Measurements from ENCODE around the gene ARHGAP24. TPM values are rescaled to one million over a fixed set of nuclear protein-coding genes. Genes with fewer than 3 reads are reported as not detected.

ARHGAP24 gene
- total RNA-seq, 1 experiment from 2014 or later, result 1.3 TPM

DNA sequence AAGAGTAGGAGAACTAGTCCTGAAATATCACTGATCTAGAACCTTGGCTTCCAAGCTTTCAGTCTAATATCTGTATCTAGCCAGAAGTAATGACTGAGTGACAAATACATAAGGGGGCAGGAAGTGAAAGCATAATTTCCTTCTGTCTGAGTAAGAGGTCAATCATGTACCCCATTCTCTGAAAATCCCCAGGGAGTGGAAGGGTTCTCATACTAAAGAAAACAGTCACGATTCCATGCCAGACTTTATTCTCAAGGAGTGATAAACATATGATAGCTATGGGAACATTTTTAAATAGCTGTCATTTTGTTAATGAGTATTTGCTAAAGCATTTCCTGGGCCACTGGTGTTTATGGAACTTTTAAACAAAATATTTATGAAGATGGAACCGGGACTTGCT lies 308.5 kb downstream of the ARHGAP24 start:
- BruUV-seq (replicated peaks), result no TSS peak
- Histone ChIP-seq H3K79me2 (ENCODE audit: insufficient read depth, low read length) (no peaks in the 10 kb centered on the region), H3K4me3 (replicated peaks in 1 of 2; ENCODE audit: low read depth in 1 of 2, low read length in 2 of 2) (no peak overlapping the region), H3K27me3 (ENCODE audit: insufficient read depth, low read length) (no peaks in the 10 kb centered on the region), H2AFZ (ENCODE audit: low read depth, low read length, poor library complexity, severe bottlenecking) (no peak overlapping the region), H3K4me1 (ENCODE audit: control insufficient read depth in 1 of 2, insufficient read depth in 2 of 2, low read length in 2 of 2) (no peaks in the 10 kb centered on the region), H3K36me3 (ENCODE audit: control insufficient read depth in 1 of 2, insufficient read depth in 2 of 2, low read length in 2 of 2) (no peaks in the 10 kb centered on the region), H3K27ac (ENCODE audit: low read depth, low read length) (no peak overlapping the region), H4K20me1 (ENCODE audit: insufficient read depth) (no peaks in the 10 kb centered on the region), H3K9me2 (ENCODE audit: insufficient read depth) (no peaks in the 10 kb centered on the region), H3K4me2 (ENCODE audit: low read length) (no peak overlapping the region), H3K9ac (ENCODE audit: low read length) (no peak overlapping the region), H3K9me3 (ENCODE audit: control insufficient read depth in 1 of 2, insufficient read depth in 1 of 2, low read depth in 1 of 2, low read length in 2 of 2) (no peaks in the 10 kb centered on the region)
- ChIA-PET RAD21 (ENCODE audit: low non-redundant PET in 1 of 2, low total read pairs in 2 of 2, uncharacterized antibody in 2 of 2, unreplicated experiment in 2 of 2) (no interaction called here), CTCF (interaction anchor here (1.4 kb wide), 1 partner anchor 13 kb away, joined by 3 read pairs; no protein-coding TSS in a partner anchor), POLR2A (interaction anchor here (0.7 kb wide), 1 partner anchor 154 kb away, joined by 3 read pairs; no protein-coding TSS in a partner anchor)
- intact Hi-C loops (cut with micrococcal nuclease), result no loop called here
- ATAC-seq (no peak), DNase-seq (ENCODE audit: low read depth, low spot score) (no peak)
- no peak for TF ChIP-seq CEBPB (IDR thresholded peaks at IDR 0.05; ENCODE audit: low read depth)
- TF ChIP-seq JUND (IDR thresholded peaks at IDR 0.05), result no peak
- no peak for TF ChIP-seq RAD21 (IDR thresholded peaks at IDR 0.05; ENCODE audit: low read depth)
- no peak for TF ChIP-seq EZH2phosphoT487 (IDR thresholded peaks at IDR 0.05; ENCODE audit: borderline replicate concordance)
- TF ChIP-seq, protein P1, sequence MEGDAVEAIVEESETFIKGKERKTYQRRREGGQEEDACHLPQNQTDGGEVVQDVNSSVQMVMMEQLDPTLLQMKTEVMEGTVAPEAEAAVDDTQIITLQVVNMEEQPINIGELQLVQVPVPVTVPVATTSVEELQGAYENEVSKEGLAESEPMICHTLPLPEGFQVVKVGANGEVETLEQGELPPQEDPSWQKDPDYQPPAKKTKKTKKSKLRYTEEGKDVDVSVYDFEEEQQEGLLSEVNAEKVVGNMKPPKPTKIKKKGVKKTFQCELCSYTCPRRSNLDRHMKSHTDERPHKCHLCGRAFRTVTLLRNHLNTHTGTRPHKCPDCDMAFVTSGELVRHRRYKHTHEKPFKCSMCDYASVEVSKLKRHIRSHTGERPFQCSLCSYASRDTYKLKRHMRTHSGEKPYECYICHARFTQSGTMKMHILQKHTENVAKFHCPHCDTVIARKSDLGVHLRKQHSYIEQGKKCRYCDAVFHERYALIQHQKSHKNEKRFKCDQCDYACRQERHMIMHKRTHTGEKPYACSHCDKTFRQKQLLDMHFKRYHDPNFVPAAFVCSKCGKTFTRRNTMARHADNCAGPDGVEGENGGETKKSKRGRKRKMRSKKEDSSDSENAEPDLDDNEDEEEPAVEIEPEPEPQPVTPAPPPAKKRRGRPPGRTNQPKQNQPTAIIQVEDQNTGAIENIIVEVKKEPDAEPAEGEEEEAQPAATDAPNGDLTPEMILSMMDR (IDR thresholded peaks at IDR 0.05 in 2 of 3, conservative IDR thresholded peaks at IDR 0.05 in 1 of 3; ENCODE audit: borderline replicate concordance in 1 of 3, insufficient read depth in 1 of 3, low read depth in 2 of 3, low read length in 2 of 3), result no peak
- TF ChIP-seq ZFX (IDR thresholded peaks at IDR 0.05), result no peak
- TF ChIP-seq YY1 (IDR thresholded peaks at IDR 0.05; ENCODE audit: extremely low read depth, insufficient replicate concordance, low read depth, low read length), result no peak
- no peak for TF ChIP-seq SP1 (IDR thresholded peaks at IDR 0.05; ENCODE audit: low read depth)
- TF ChIP-seq, protein P2, sequence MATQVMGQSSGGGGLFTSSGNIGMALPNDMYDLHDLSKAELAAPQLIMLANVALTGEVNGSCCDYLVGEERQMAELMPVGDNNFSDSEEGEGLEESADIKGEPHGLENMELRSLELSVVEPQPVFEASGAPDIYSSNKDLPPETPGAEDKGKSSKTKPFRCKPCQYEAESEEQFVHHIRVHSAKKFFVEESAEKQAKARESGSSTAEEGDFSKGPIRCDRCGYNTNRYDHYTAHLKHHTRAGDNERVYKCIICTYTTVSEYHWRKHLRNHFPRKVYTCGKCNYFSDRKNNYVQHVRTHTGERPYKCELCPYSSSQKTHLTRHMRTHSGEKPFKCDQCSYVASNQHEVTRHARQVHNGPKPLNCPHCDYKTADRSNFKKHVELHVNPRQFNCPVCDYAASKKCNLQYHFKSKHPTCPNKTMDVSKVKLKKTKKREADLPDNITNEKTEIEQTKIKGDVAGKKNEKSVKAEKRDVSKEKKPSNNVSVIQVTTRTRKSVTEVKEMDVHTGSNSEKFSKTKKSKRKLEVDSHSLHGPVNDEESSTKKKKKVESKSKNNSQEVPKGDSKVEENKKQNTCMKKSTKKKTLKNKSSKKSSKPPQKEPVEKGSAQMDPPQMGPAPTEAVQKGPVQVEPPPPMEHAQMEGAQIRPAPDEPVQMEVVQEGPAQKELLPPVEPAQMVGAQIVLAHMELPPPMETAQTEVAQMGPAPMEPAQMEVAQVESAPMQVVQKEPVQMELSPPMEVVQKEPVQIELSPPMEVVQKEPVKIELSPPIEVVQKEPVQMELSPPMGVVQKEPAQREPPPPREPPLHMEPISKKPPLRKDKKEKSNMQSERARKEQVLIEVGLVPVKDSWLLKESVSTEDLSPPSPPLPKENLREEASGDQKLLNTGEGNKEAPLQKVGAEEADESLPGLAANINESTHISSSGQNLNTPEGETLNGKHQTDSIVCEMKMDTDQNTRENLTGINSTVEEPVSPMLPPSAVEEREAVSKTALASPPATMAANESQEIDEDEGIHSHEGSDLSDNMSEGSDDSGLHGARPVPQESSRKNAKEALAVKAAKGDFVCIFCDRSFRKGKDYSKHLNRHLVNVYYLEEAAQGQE (IDR thresholded peaks at IDR 0.05; ENCODE audit: low read depth), result no peak
- TF ChIP-seq ELF1 (IDR thresholded peaks at IDR 0.05; ENCODE audit: borderline replicate concordance, low read depth), result no peak
- TF ChIP-seq CBX3 (IDR thresholded peaks at IDR 0.05; ENCODE audit: low read depth), result no peak
- TF ChIP-seq, protein P3, sequence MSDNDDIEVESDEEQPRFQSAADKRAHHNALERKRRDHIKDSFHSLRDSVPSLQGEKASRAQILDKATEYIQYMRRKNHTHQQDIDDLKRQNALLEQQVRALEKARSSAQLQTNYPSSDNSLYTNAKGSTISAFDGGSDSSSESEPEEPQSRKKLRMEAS (IDR thresholded peaks at IDR 0.05), result no peak
